HEK293 (cell line): ENCODE data around the gene TOPAZ1.

Experiments
- CTCF ChIA-PET: fragments of 350-600 bp; formaldehyde crosslinking; extraction: SDS; loops from one replicate; lab custom pipeline; 2021; ENCODE audit warnings: antibody characterized with exemption; lab: Yijun Ruan, JAX
- POLR2A ChIA-PET: fragments of 300-600 bp; formaldehyde crosslinking; extraction: SDS; loops from one replicate; lab custom pipeline; 2020; ENCODE audit warnings: antibody characterized with exemption, inconsistent platforms; lab: Yijun Ruan, JAX
- H3K27ac ChIP-seq: fragments of 200-500 bp; sonication (Bioruptor generic); 2 replicates; pipeline ENCODE4 v1.5.1; 2014; ENCODE audit warnings: low read depth, low read length, control low read depth, inconsistent platforms; ENCODE audit errors: extremely low read depth
- H3K36me3 ChIP-seq, 2 experiments: fragments of 200-500 bp in 1 of 2; sonication (Bioruptor generic) in 1 of 2; 1 replicate in 1 of 2; 2 replicates in 1 of 2; pipeline ENCODE4 v1.5.1; 2014 to 2017; ENCODE audit warnings: inconsistent platforms in 2 of 2, low read length in 2 of 2; ENCODE audit not compliant: control insufficient read depth in 2 of 2, insufficient read depth in 1 of 2
- H3K4me1 ChIP-seq: fragments of 200-500 bp; sonication (Bioruptor generic); 2 replicates; pipeline ENCODE4 v1.5.1; 2014; ENCODE audit warnings: mild to moderate bottlenecking, low read length, inconsistent platforms; ENCODE audit not compliant: control insufficient read depth, insufficient read depth
- H3K4me3 ChIP-seq: 2 replicates; pipeline ENCODE4 v1.5.1; 2011; ENCODE audit warnings: low read depth, mild to moderate bottlenecking, control low read depth, low read length, moderate library complexity
- H3K9me3 ChIP-seq: fragments of 200-500 bp; sonication (Bioruptor generic); 2 replicates; pipeline ENCODE4 v1.5.1; 2014; ENCODE audit warnings: low read depth, low read length, inconsistent platforms; ENCODE audit not compliant: control insufficient read depth, insufficient read depth
- ATF2 ChIP-seq: fragments of 450-650 bp; formaldehyde crosslinking; IDR thresholded peaks from 2 replicates; pipeline ENCODE4 v1.5.1; 2016; ENCODE audit warnings: missing biosample characterization, missing genetic modification characterization, low read depth
- EGR2 ChIP-seq: fragments of 450-650 bp; formaldehyde crosslinking; IDR thresholded peaks from 2 replicates; pipeline ENCODE4 v1.5.1; 2016; ENCODE audit warnings: low read depth, missing biosample characterization, missing genetic modification characterization
- GLIS2 ChIP-seq: fragments of 450-650 bp; formaldehyde crosslinking; IDR thresholded peaks from 2 replicates; pipeline ENCODE4 v1.5.1; 2016; ENCODE audit warnings: missing biosample characterization, missing genetic modification characterization
- MZF1 ChIP-seq: fragments of 450-650 bp; formaldehyde crosslinking; IDR thresholded peaks from 2 replicates; pipeline ENCODE4 v1.5.1; 2017; ENCODE audit warnings: missing biosample characterization, missing genetic modification characterization, borderline replicate concordance
- PRDM6 ChIP-seq: fragments of 450-650 bp; formaldehyde crosslinking; IDR thresholded peaks from 2 replicates; pipeline ENCODE4 v1.5.1; 2017; ENCODE audit warnings: missing biosample characterization, missing genetic modification characterization
- YY1 ChIP-seq: fragments of 450-650 bp; formaldehyde crosslinking; IDR thresholded peaks from 2 replicates; pipeline ENCODE4 v1.5.1; 2018; ENCODE audit warnings: missing biosample characterization, missing genetic modification characterization
- ZBTB20 ChIP-seq: fragments of 450-650 bp; formaldehyde crosslinking; IDR thresholded peaks from 2 replicates; pipeline ENCODE4 v1.5.1; 2016; ENCODE audit warnings: missing biosample characterization, missing genetic modification characterization
- ZFHX2 ChIP-seq: fragments of 450-650 bp; formaldehyde crosslinking; conservative IDR thresholded peaks from 2 replicates; pipeline ENCODE4 v1.5.1; 2016; ENCODE audit warnings: missing biosample characterization, missing genetic modification characterization
- ZNF10 ChIP-seq: fragments of 450-650 bp; formaldehyde crosslinking; IDR thresholded peaks from 2 replicates; pipeline ENCODE4 v1.5.1; 2017; ENCODE audit warnings: missing biosample characterization, missing genetic modification characterization
- ZNF146 ChIP-seq: fragments of 450-650 bp; formaldehyde crosslinking; IDR thresholded peaks from 2 replicates; pipeline ENCODE4 v1.5.1; 2016; ENCODE audit warnings: missing biosample characterization, missing genetic modification characterization
- ZNF184 ChIP-seq: fragments of 450-650 bp; IDR thresholded peaks from 2 replicates; pipeline ENCODE4 v1.5.1; 2018; ENCODE audit warnings: missing biosample characterization, mild to moderate bottlenecking, missing genetic modification characterization
- ZNF202 ChIP-seq: fragments of 450-650 bp; formaldehyde crosslinking; IDR thresholded peaks from 2 replicates; pipeline ENCODE4 v1.5.1; 2016; ENCODE audit warnings: missing biosample characterization, missing genetic modification characterization, borderline replicate concordance
- ZNF221 ChIP-seq: fragments of 450-650 bp; formaldehyde crosslinking; IDR thresholded peaks from 2 replicates; pipeline ENCODE4 v1.5.1; 2017; ENCODE audit warnings: missing biosample characterization, missing genetic modification characterization, borderline replicate concordance
- ZNF239 ChIP-seq: fragments of 450-650 bp; formaldehyde crosslinking; IDR thresholded peaks from 2 replicates; pipeline ENCODE4 v1.5.1; 2016; ENCODE audit warnings: missing biosample characterization, missing genetic modification characterization
- ZNF302 ChIP-seq: fragments of 450-650 bp; formaldehyde crosslinking; IDR thresholded peaks from 2 replicates; pipeline ENCODE4 v1.5.1; 2016; ENCODE audit warnings: missing biosample characterization, missing genetic modification characterization, low read depth
- ZNF335 ChIP-seq: fragments of 450-650 bp; formaldehyde crosslinking; conservative IDR thresholded peaks from 2 replicates; pipeline ENCODE4 v1.5.1; 2016; ENCODE audit warnings: missing biosample characterization, missing genetic modification characterization
- ZNF350 ChIP-seq: fragments of 450-650 bp; formaldehyde crosslinking; IDR thresholded peaks from 2 replicates; pipeline ENCODE4 v1.5.0; 2017; ENCODE audit warnings: missing biosample characterization, mild to moderate bottlenecking, missing genetic modification characterization
- ZNF354C ChIP-seq: fragments of 450-650 bp; formaldehyde crosslinking; IDR thresholded peaks from 2 replicates; pipeline ENCODE4 v1.5.1; 2016; ENCODE audit warnings: missing biosample characterization, missing genetic modification characterization, low read depth, borderline replicate concordance
- ZNF362 ChIP-seq: fragments of 450-650 bp; formaldehyde crosslinking; IDR thresholded peaks from 2 replicates; pipeline ENCODE4 v1.5.1; 2016; ENCODE audit warnings: missing biosample characterization, missing genetic modification characterization
- ZNF473 ChIP-seq: fragments of 450-650 bp; formaldehyde crosslinking; IDR thresholded peaks from 2 replicates; pipeline ENCODE4 v1.5.1; 2017; ENCODE audit warnings: missing biosample characterization, missing genetic modification characterization
- ZNF514 ChIP-seq: fragments of 450-650 bp; formaldehyde crosslinking; IDR thresholded peaks from 2 replicates; pipeline ENCODE4 v1.5.1; 2016; ENCODE audit warnings: missing biosample characterization, missing genetic modification characterization
- ZNF549 ChIP-seq: fragments of 450-650 bp; IDR thresholded peaks from 2 replicates; pipeline ENCODE4 v1.5.1; 2018; ENCODE audit warnings: missing biosample characterization, missing genetic modification characterization, mild to moderate bottlenecking, inconsistent platforms, moderate library complexity
- ZNF555 ChIP-seq: fragments of 450-650 bp; formaldehyde crosslinking; conservative IDR thresholded peaks from 2 replicates; pipeline ENCODE4 v1.5.1; 2017; ENCODE audit warnings: missing biosample characterization, mild to moderate bottlenecking, missing genetic modification characterization, inconsistent platforms
- ZNF560 ChIP-seq: fragments of 450-650 bp; formaldehyde crosslinking; IDR thresholded peaks from 2 replicates; pipeline ENCODE4 v1.5.1; 2017; ENCODE audit warnings: missing biosample characterization, missing genetic modification characterization, borderline replicate concordance
- ZNF561 ChIP-seq: fragments of 450-650 bp; IDR thresholded peaks from 2 replicates; pipeline ENCODE4 v1.5.1; 2018; ENCODE audit warnings: missing biosample characterization, missing genetic modification characterization, borderline replicate concordance
- ZNF677 ChIP-seq: fragments of 450-650 bp; IDR thresholded peaks from 2 replicates; pipeline ENCODE4 v1.5.0; 2018; ENCODE audit warnings: missing biosample characterization, mild to moderate bottlenecking, missing genetic modification characterization, moderate library complexity
- ZNF747 ChIP-seq: fragments of 450-650 bp; formaldehyde crosslinking; IDR thresholded peaks from 2 replicates; pipeline ENCODE4 v1.5.1; 2016; ENCODE audit warnings: missing biosample characterization, missing genetic modification characterization
- ZNF843 ChIP-seq: fragments of 450-650 bp; formaldehyde crosslinking; IDR thresholded peaks from 2 replicates; pipeline ENCODE4 v1.5.1; 2016; ENCODE audit warnings: missing biosample characterization, missing genetic modification characterization

TOPAZ1 gene

GRCh38 chr3:44326515-44326914, 84.8 kb downstream of the TOPAZ1 start:
- Histone ChIP-seq H3K4me1 (no peaks in the 10 kb centered on the region), H3K9me3 (no peaks in the 10 kb centered on the region), H3K27ac (no peak overlapping the region), H3K36me3 (no peaks in the 10 kb centered on the region), H3K4me3 (no peak overlapping the region)
- ChIA-PET POLR2A (no interaction called here), CTCF (interaction anchor here (0.7 kb wide), 2 partner anchors 438 to 688 kb away, joined by 3 to 4 read pairs; no protein-coding TSS in a partner anchor)
- TF ChIP-seq ZNF221 (tag by site-specific recombination) (no peak), ZFHX2 (no peak), ZBTB20 (tag by site-specific recombination) (no peak), MZF1 (tag by site-specific recombination) (no peak), ZNF555 (tag by site-specific recombination) (no peak), ZNF146 (tag by site-specific recombination) (no peak), ZNF514 (no peak), ATF2 (tag by site-specific recombination) (no peak), ZNF202 (tag by site-specific recombination) (no peak), ZNF561 (tag by site-specific recombination) (no peak), EGR2 (tag by site-specific recombination) (no peak), PRDM6 (no peak), ZNF362 (no peak), ZNF354C (tag by site-specific recombination) (no peak), GLIS2 (tag by site-specific recombination) (no peak), ZNF239 (no peak), ZNF549 (tag by site-specific recombination) (no peak), ZNF843 (no peak), YY1 (tag by site-specific recombination) (no peak), ZNF350 (tag by site-specific recombination) (no peak)

- ChIA-PET CTCF (no interaction called here), POLR2A (no interaction called here)
These were observed 88.3 kb downstream of the TOPAZ1 start for GRCh38 chr3:44329946-44330345.

GRCh38 chr3:44330444-44330843, 88.8 kb downstream of the TOPAZ1 start:
- Histone ChIP-seq H3K4me3 (no peak overlapping the region), H3K4me1 (no peaks in the 10 kb centered on the region), H3K36me3 (no peaks in the 10 kb centered on the region), H3K27ac (no peak overlapping the region), H3K9me3 (no peaks in the 10 kb centered on the region)
- POLR2A ChIA-PET, result no interaction called here
- CTCF ChIA-PET, result no interaction called here
- TF ChIP-seq ZNF677 (tag by site-specific recombination) (no peak), YY1 (tag by site-specific recombination) (no peak), ZNF184 (tag by site-specific recombination) (no peak), ZNF747 (tag by site-specific recombination) (no peak), EGR2 (tag by site-specific recombination) (no peak), ZNF335 (tag by site-specific recombination) (no peak), ZFHX2 (no peak), ZNF10 (no peak), ZNF302 (tag by site-specific recombination) (no peak), ZNF473 (tag by site-specific recombination) (no peak), GLIS2 (tag by site-specific recombination) (no peak)

More at GRCh38 chr3:44329946-44330345, 88.3 kb downstream of the TOPAZ1 start:
- no peak for TF ChIP-seq ZNF560 (tag by site-specific recombination)
- H3K27ac ChIP-seq, result no peak overlapping the region
- H3K4me3 ChIP-seq, result no peak overlapping the region
- H3K36me3 ChIP-seq, result no peaks in the 10 kb centered on the region
- no peaks in the 10 kb centered on the region for H3K4me1 ChIP-seq
- no peaks in the 10 kb centered on the region for H3K9me3 ChIP-seq
